T-helper 2 cell (primary cell): Measurements from ENCODE around the gene PRG3.
A peak's percentile ranks its signal among the peaks of the same experiment; 100 is the strongest.
"Not testable (repeated sequence)": the region's sequence is repeated elsewhere in the genome, so short reads cannot be mapped to it uniquely, and the experiment has no call there.

ENCODE experiments used
- DNase-seq, 5 experiments: peaks; one replicate each; pipeline versions ENCODE4 v3.0.0 to v3.0.0-alpha.2; 2012 to 2022

Gene PRG3

DNA sequence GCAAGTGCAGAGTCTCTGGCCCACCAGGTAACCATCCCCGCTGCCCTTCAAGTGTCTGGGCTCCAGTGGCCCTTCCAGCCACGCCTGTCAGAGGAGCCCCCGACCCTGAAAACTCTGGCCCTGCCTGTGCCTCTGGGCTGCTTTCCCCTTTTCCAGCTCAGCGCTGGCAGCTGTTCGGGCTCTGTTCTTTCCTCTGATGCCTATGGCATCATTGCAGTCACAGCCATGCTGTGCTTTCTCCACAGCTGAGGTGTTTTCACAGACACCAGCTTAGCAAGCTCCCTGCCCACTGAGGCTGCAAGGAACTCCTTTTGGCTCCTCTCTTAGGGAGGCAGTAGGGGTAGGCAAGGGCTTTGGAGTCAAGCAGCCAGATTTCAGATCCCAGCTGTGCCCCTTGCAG is 21.6 kb downstream of the PRG3 start:
- no peak for DNase-seq

DNA sequence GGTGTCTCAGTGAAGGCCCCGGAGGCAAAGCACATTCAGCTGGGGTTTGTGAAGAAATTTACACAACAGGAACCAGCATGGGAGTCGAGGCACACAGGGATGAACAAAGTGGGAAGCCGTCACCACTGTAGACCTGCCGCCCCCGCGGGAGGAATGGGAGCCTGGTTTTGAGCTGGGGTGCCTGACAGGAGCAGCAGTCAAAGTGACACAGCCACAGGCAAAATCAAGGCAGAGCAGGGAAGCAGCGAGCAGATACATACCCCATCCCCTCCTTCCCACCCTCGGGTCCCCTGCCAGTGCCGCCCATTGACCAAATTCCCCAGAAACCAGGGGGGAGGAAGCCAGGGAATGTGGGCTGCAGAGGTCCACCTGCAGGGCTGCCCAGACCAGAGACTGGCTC is 22.0 kb downstream of the PRG3 start:
- no peak for DNase-seq

DNA sequence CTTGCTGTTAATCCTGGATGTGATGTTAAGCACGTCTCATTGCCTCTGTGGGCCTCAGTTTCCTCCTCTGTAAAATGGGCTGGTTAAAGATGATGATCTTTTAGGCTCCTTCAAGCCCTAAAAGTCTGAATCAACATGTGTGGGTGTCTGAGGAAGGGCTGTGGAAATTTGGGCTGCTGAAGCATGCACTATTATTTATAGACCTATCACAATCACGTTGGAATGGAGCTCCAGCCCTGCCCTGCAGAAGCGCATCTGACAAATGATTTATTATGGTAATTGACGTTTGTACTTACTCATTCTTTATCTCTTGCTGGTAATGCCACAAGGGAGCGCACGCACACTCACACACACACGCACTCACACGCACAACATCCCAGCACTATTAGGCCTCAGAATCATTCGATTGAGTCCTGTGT is 22.4 kb downstream of the PRG3 start:
- DNase-seq: no peak

DNA sequence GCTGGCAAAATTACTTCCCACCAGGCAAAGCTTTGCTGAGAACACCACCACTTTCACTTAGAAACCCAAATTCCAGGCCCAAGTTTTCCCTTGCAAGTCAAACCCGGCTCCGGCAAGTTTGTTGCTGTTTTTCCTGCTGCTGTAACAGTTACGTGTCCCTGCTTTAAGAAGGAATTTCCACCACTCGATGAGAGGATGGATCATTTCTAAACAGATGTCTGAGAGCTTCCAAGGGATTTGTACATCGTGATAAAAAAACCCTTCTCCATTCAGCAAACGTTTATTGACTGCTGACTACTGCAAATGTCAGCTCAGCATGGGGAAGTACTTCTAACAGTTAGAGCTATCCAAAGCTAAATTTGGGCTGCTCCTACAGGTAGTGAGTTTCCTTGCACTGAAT is 23.1 kb downstream of the PRG3 start:
- DNase-seq: no peak

DNA sequence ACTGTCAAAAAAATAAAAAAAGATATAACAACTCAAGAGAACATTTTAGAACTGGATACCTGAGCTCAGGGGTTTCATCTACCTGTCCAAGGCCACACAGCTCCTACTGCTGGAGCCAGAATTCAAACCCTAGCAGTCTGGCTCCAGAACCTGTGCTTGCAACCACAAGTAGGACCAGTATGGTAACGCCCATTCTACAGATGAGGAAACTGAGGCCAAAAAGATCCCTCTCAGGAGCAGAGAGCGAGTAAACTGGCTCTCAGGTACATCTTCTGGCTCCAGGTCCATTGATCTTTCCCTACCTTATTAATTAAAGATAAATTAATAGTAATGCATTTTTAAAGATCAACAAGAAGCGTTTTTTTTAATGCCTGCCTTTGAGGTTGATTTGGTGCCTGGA is 23.6 kb downstream of the PRG3 start:
- no peak for DNase-seq

DNA sequence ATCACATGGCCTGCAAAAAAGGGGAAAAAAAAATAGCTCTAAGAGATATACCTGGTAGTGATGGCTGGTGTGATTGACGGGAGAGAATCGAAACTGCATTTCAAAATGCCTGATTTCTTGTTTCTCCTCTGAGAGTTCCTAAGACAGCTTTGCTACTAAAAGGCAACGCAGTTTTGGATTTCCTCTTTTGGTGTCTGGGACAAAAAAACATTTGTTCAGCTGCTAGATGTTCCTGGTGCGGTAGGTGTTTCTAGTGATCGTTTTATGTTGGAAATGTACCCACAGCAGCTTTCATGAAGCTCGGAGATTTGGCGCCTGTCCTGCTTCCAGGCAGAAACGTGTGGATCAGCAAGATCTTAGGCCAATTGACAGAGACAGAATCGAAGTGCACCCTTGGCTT is 24.7 kb downstream of the PRG3 start:
- no peak for DNase-seq

DNA sequence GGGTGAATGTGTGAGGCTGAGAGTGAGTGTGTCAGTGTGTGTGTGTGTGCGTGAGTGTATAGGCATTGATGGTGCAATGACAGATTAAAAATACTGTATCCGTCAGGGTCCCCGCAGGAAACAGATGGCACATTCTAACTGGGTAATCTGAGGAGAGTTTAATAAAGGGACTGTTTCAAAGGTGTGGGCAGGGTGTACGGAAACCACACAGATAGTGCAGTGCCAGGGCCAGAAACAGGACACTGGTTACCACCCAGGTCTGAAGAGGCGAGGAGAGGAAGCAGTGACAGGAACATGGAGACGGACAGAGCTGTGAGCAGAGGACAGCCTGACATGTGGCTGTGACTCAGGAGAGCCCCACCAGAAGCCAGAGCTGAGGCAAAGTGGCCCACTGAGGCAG is 26.3 kb downstream of the PRG3 start:
- DNase-seq: no peak

DNA sequence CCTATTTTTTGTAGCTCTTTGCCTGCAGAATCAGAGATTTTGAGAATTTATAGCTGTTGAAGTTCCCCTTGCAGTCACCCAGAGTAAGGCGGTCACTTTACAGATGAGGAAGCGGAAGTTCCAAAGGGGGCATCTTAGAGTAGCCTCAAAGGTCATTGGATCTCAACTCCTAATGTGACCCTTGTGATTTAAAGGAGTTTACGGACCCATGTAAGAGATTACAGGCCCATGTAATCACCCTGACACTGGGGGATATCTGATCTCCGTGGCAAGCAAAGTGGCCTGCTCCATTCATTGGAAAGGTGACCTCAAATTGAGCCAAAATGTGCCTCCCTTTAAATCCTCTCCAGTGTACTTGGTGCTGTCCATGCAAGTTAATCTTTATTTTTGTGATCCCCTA is 27.1 kb downstream of the PRG3 start:
- no peak for DNase-seq

DNA sequence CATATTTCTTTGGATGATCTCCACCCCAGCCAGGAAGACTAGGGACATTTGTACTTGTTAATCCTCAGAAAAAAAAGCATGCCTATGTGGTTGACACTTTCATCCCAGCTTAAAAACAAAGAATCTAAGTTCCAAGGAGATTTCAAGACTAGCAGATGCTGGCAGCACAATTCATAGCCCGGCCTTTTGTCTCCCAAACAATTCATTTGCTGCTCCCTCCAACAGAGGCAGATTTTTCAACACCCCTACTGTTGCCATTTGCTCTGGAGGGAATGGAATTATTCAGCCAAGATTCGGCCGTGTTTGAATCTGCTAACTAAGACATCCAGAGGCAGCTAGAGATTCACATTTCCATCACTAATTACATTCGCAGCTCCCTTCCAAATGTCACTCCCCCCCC is 27.5 kb downstream of the PRG3 start:
- DNase-seq: no peak

DNA sequence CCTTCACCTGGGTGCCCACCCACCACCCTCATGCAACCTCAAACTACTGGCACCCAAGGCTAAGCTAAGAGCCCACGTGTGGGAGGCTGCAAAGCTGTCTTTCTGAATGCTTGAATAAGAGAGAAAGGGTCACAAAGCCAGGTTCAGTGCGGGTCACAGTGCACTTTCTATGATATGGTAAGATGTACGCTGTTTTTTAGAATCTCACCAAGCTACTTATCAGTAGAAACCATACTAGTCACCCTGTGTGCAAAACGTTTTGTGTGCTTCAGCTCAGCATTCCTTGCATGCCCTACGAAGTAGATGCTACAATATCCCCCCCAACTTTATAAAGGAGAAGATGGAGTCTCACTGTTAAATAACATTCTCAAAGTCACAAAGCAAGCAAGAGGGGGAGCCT is 27.9 kb downstream of the PRG3 start:
- DNase-seq: no peak

DNA sequence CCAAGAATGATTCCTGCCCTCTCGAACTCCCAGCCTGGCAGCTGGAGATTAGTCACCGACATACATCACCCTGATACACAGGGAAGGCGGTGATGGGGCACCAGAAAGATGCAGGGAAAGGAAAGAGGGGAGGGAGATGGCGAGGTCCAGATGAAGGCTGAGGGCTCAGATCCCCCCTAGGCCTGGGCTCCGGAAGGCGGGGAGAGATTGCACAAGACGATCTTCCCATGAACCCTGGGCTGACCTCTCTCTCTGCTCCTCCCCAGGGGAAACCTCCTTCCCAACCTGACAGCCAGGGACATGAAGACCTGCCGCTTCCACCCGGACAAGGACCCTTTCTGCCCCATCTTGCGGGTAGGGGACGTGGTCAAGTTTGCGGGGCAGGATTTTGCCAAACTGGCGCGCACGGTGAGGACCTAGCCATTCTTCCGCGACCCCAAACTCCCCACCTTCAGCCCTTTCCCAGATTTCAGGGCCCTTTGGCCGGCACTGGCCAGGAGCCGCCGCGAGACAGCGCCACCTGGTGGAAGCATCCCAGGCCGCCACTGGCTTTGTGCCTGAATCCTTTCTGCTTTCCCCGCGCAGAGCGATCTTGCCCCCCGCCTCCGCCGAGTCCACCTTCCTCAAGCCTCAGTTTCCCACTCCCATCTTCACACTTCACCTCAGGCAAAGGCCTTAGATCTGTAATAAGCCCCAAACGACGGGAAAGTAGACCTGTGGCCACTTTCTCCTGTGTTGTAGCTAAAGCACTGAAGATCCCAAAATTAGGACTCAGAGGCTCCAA is 31.3 kb downstream of the PRG3 start:
- DNase-seq: peak; percentile 24 to 59 (median 43)

DNA sequence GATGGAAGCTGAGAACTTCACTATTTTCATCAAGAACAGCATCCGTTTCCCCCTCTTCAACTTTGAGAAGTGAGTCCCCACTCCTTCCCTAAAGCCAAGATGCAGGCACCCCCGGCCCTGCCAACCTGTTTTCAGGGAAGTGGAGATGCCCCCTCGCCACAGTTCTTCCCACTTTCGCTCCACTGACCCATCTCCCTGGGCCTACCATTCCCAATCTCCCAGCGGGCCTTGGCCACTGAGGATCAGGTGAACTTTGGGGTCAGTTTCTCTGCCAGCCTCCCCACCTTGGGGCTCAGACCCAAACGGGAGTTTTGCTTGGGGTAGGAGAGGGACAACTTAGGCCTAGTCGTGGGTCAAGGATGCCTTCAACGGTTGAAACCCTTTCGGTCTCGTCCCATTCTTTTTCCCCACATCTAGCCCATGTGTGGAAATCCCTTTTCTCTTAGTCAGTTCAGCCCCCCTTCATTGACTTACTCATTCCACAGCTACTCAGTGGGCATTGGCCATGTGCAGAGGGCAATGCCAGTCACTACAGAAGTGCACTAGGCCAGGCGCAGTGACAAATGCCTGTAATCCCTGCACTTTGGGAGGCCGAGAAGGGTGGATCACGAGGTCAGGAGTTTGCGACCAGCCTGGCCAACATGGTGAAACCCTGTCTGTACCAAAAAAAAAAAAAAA is 32.2 kb downstream of the PRG3 start:
- no peak for DNase-seq

DNA sequence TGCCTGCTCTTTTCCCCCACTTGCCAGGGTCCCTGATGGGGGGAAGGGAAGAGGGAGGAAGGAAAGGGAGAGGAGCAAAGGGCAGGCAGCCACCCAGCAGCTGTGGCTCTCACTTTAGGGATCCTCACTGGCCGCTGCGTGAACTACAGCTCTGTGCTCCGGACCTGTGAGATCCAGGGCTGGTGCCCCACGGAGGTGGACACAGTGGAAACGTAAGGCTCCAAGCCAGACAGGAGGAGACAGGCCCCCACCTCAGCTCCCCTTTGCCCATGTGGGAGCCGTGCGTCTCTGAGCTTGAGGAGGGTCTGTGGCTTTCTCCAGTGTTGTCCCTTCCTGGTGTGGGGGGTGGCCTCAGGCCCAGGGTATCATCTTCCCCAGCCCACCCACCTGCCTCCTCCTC is 32.9 kb downstream of the PRG3 start:
- no peak for DNase-seq

DNA sequence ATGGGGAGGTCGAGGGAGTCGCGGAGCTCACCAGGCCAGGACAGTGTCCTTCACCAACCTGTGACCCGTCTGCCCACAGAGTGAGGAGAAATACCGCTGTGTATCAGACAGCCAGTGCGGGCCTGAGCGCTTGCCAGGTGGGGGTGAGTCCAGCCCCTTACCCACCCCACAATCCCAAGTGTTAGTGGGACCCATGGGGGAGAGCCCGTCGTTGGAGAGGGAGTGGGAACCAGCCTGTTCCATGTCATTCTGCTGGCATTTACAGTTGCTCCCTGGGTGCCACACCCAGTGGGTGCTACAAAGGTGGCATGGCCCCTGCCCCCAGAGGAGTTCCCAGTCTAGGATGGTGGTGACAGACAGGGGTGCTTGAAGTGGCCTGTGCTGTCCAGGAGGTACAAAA is 33.6 kb downstream of the PRG3 start:
- no peak for DNase-seq

DNA sequence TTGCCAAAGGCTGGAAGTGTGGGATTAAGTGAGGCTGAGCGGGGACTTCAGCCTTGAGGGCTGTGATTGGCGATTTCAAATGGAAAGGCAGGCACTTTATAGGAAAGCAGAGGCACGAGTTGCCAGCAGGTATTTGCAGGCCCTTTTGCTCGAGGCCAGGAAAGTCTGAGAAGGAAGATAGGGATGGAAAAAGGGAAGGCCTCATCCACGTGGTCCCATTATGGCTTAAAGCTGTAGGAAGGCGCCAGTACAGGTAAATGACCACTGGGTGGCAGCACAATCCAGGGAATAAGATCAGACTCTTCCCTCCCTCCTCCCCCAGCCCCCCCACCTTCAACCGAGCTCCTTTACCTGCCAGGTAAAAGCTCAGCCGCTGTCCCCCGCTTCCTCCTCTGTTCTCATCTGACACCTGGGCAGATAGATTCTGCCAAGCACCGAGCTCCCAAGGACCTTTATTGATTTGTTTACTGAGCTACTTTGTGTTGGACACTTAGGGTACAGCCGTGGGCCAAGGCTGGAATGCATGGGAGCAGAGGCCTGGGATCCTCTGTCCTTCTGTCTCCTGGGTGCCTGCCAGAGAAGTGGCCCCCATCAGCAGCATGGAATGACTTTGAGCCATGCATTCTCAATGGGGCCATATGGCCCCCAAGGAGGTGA is 35.3 kb downstream of the PRG3 start:
- DNase-seq: peak; percentile 37 to 60 (median 57)

DNA sequence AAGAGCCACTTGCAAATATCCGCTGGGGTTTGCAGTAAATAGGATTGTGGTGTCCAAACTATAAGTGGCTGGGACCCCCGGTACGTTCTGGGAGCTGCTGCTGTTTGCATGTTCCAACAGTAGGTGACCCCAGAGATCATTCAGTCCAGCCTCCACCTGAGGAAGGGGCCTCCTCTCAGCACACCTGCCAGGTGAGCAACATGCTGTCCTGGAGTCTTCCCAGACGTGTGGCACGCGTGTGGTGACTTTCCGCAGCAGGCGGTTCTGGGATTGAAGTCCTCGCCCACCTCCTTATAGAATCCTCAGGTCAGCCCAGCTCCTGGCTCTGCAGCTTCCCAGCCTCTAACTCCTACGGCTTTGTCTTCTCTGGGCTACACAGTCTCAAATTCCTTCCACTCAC is 36.1 kb downstream of the PRG3 start:
- DNase-seq: no peak

DNA sequence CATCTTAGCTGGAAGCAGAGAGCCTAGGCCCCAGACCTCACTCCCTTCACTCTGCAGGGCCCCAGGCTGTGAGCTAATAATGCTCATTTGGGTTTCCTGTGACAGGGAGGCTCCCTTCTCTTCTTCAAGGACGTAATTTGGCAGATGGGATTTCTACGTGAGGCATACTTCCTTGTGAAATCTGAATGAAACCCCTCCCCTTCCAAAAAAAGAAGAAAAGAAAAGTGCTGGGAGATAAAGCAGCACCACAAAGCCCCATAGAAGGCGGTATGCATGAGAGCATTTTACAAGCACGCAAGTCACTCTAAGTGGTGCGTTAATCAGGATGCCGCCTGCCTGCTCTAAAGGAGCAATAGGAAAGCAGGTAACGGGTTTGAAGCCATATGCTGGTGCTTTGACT is 37.1 kb downstream of the PRG3 start:
- DNase-seq: no peak

DNA sequence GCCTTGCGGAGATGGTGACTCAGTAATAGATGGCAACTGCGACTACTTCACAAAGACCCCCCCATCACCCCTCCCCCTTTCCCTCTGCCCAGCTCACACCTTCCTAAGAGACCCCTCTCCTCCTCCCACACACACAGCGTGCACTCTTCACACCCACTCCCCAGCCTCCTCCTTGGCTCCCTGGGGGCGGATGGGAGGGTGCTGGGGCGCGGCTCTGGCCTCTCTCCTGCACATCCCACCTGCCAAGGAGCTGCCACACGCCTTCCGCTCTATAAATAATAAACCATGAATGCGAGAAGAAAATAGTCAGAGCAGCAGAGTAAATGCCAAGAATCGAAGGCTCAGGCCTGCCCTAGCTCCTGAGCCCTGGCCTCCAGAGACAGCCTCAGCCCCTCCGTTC is 38.2 kb downstream of the PRG3 start:
- no peak for DNase-seq

DNA sequence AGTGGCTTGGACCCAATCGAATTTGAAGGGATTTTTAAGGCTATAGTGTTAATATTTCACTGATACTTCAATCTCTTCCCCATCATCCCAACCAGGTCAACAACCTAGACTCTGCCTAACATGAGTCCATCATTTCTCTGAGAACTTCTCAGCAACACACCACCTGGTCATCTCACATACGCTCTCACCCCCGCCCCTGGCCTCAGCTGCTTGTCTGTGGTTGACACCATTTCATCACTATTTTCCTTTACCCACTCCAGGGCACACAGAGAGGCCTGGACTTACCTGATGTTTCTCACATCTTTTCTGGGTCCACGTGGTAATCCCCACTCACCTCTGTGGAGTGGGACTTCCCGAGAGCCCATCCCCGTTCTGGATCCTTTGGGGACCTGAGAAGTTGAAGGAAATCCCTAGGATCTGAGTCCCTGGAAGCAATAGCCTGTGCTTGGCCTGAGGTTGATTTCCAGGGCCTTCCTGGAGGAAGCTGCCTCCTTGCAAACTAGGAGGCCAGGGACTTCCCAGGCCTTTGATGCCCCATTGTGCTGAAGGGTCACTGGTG is 39.6 kb downstream of the PRG3 start:
- DNase-seq: no peak

DNA sequence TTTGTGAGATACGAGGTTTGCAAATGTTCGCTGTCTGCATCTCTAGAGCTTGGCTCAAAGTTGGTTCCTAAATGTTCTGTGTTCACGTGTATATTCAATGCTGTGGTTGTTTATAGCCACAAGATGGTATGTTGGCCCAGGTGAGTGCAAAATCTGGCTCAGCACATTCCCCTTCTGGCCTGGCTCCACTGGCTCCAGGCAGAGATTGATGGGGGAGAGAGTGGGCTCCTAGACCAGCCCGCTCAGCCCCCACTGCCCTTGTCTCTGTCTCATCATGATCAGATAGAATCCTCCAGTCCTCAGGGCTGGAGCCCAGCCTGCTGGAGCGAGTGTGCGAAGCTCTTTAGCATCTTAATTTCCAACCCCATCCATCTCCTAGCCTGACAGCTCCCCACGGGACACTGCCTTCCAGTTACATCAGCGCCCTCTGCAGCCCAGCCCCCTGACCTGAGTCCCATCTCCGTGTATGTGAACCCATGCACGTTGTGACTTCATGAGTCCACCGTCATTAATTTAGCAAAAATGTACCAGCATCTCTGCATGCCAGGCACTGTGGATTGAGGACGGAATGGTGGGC is 40.8 kb downstream of the PRG3 start:
- DNase-seq: no peak

DNA sequence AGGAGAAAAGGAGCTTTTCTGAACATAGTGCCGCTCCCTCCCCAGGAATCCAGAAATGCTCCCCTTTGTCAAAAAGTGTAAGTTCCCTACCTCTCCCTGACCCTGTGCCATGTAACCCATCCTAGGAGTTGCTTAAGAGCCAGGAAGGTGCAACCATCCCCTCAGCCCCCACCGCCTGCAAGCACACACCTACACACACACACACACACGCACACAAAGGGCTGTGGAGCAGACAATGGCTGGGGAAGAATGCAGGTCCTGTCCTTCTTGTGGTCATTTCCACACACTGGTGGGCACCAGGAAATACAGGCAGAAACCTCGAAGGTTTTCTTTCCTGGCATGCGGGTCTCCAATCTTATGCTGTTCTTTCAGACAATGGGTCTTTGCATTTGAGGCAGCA is 41.6 kb downstream of the PRG3 start:
- no peak for DNase-seq

DNA sequence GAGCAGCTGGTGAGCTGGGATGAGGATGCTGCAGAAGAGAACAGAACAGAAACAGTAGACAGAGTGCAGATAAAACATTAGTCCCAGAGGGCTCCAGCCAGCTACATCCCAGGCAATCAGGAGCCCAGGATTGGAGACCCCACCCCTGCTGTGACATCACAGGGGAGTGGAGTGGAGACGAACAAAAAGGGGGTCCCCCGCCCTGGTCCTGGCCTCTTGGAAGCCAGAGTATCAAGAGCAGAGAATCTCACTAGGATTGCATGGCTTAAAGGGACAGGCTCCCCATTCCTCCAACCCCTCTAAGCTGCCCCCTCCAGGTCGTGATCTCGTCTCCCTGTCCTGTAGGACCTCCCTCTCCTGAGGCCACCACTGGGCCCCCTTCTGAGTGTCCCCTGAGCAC is 42.8 kb downstream of the PRG3 start, which contains the start of gene P2RX3:
TSS of gene P2RX3 (plus strand) at position 211 of the 400 bp plus-strand sequence. CDS start 199 bp downstream, outside the sequence.
- DNase-seq: no peak

DNA sequence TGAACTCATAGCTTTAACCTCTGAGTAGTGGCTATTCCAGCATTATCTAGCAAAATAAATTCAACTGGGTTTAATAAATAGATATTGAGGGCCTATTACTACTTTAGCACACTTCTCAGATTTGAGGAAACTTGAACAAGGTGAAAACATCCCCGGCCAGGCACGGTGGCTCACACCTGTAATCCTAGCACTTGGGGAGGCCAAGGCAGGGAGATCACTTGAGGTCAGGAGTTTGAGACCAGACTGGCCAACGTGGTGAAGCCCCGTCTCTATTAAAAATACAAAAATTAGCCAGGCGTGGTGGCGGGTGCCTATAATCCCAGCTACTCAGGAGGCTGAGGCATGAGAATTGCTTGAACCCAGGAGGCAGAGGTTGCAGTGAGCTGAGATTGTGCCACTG is 44.1 kb downstream of the PRG3 start:
- DNase-seq: not testable (repeated sequence)
